ENCODE data around the gene GRIN2C.

GRIN2C gene

GRCh38 chr17:74888469-74888868 is 28.8 kb upstream of the GRIN2C start:
- H3K27ac ChIP-seq (ENCODE audit: poor library complexity, severe bottlenecking), result no peak overlapping the region
- no peaks in the 10 kb centered on the region for H3K36me3 ChIP-seq (ENCODE audit: low read depth)
- H3K4me3 ChIP-seq (ENCODE audit: severe bottlenecking), result no peak overlapping the region
- no peak for TF ChIP-seq CTCF (IDR thresholded peaks at IDR 0.05; ENCODE audit: poor library complexity, severe bottlenecking)
- ATAC-seq (ENCODE audit: low read depth), result no peak
- no peaks in the 10 kb centered on the region for H3K9me3 ChIP-seq (ENCODE audit: severe bottlenecking)
- DNase-seq (ENCODE audit: low spot score), result no peak
- peaks cover 13% of the 10 kb centered on the region for H3K27me3 ChIP-seq (ENCODE audit: insufficient read depth, poor library complexity, severe bottlenecking)
- H3K4me1 ChIP-seq (ENCODE audit: insufficient read depth, poor library complexity, severe bottlenecking), result no peaks in the 10 kb centered on the region

DNA sequence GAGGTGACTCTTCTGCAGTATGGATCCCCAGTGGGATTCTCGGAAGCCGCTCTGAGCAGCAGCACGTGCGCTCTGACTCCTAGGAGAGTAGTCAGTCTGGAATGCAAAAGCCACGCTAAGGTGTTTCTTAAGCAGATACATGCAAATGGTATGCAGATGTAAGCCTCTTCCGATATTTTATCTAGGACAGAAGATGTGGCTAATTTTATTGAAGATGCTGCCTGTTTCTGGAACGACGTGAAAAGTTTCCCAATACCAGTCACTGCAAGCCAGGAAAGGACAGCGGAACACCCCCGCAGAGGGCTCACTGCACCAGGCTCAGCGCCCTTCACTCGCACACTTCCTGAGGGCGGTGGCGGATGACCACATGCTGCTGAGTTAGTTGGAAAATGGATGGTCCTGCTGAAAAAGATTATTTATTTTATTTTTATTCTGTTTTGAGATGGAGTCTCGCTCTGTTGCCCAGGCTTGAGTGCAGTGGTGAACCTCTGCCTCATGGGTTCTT is 23.6 kb upstream of the GRIN2C start:
- ATAC-seq (ENCODE audit: low read depth), result no peak
- Histone ChIP-seq H3K36me3 (ENCODE audit: low read depth) (no peaks in the 10 kb centered on the region), H3K4me3 (ENCODE audit: severe bottlenecking) (no peak overlapping the region), H3K27ac (ENCODE audit: poor library complexity, severe bottlenecking) (no peak overlapping the region), H3K27me3 (ENCODE audit: insufficient read depth, poor library complexity, severe bottlenecking) (no peaks in the 10 kb centered on the region), H3K4me1 (ENCODE audit: insufficient read depth, poor library complexity, severe bottlenecking) (peaks cover 3% of the 10 kb centered on the region), H3K9me3 (ENCODE audit: severe bottlenecking) (no peaks in the 10 kb centered on the region)
- TF ChIP-seq CTCF (IDR thresholded peaks at IDR 0.05; ENCODE audit: poor library complexity, severe bottlenecking), result no peak
- no peak for DNase-seq (ENCODE audit: low spot score)

DNA sequence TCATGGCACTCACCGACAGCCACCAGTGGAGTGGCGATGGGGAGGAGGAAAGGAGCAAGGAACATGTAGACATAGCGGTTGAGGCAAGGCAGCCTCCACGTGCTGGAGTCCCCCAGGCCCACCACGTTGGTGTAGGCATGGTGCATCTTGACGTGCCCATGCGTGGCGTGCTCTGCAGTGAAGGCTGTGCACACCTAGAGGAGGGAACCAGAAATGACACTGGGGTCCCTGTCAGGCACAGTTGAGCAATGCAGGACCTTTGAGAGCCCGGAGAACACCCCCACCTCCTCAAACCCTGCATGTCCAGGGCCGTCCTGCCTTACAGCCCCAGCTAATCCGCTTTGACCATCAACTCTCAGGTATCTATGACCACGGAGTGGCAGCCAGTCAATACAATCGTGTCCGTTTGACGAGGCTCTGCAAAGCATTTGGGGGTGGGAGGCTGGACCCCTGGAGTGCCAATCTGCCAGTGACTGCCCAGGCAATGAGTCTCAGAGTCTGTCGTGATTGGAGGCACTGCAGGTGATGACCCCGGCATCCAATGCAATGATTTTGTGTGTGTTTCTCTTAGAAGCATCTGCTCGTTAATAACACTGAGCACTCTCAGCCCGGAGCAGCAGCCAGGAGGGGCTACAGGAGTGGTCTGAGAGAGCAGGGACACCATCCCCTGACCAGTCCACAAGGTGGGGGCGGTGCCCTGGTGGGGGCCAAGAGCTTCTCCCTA is 23.0 kb upstream of the GRIN2C start:
- ATAC-seq (ENCODE audit: low read depth) (no peak), DNase-seq (ENCODE audit: low spot score) (no peak)
- Histone ChIP-seq H3K36me3 (ENCODE audit: low read depth) (no peaks in the 10 kb centered on the region), H3K27ac (ENCODE audit: poor library complexity, severe bottlenecking) (no peak overlapping the region), H3K27me3 (ENCODE audit: insufficient read depth, poor library complexity, severe bottlenecking) (no peaks in the 10 kb centered on the region), H3K9me3 (ENCODE audit: severe bottlenecking) (no peaks in the 10 kb centered on the region), H3K4me1 (ENCODE audit: insufficient read depth, poor library complexity, severe bottlenecking) (peaks cover 6% of the 10 kb centered on the region), H3K4me3 (ENCODE audit: severe bottlenecking) (no peak overlapping the region)
- no peak for TF ChIP-seq CTCF (IDR thresholded peaks at IDR 0.05; ENCODE audit: poor library complexity, severe bottlenecking)

DNA sequence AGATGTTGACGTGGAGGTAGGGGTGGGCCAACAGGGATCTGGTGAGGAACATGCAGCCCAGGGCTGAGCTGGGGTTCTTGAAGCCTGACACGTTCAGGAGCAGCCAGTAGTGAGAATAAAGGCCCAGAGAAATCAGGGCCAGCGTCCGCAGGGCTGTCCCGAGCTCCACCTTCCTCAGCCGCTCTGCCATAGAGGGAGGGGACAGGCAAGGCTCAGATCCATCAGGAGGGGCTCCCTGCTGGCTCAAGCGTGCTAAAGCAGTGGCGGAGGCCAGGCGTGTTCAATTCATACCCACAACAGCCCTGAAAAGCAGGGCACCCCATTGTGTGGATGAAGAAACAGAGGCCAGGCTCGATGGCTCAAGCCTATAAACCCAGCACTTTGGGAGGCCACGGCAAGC is 21.4 kb upstream of the GRIN2C start:
- no peak for TF ChIP-seq CTCF (IDR thresholded peaks at IDR 0.05; ENCODE audit: poor library complexity, severe bottlenecking)
- H3K4me3 ChIP-seq (ENCODE audit: severe bottlenecking), result no peak overlapping the region
- no peak for ATAC-seq (ENCODE audit: low read depth)
- H3K36me3 ChIP-seq (ENCODE audit: low read depth), result no peaks in the 10 kb centered on the region
- no peak overlapping the region for H3K27ac ChIP-seq (ENCODE audit: poor library complexity, severe bottlenecking)
- H3K9me3 ChIP-seq (ENCODE audit: severe bottlenecking), result no peaks in the 10 kb centered on the region
- H3K4me1 ChIP-seq (ENCODE audit: insufficient read depth, poor library complexity, severe bottlenecking), result peaks cover 6% of the 10 kb centered on the region
- H3K27me3 ChIP-seq (ENCODE audit: insufficient read depth, poor library complexity, severe bottlenecking), result no peaks in the 10 kb centered on the region
- DNase-seq (ENCODE audit: low spot score), result no peak

GRCh38 chr17:74879308-74879707 is 19.6 kb upstream of the GRIN2C start:
- no peak for TF ChIP-seq CTCF (IDR thresholded peaks at IDR 0.05; ENCODE audit: poor library complexity, severe bottlenecking)
- ATAC-seq (ENCODE audit: low read depth) (no peak), DNase-seq (ENCODE audit: low spot score) (no peak)
- Histone ChIP-seq H3K4me1 (ENCODE audit: insufficient read depth, poor library complexity, severe bottlenecking) (peaks cover 6% of the 10 kb centered on the region), H3K9me3 (ENCODE audit: severe bottlenecking) (no peaks in the 10 kb centered on the region), H3K27me3 (ENCODE audit: insufficient read depth, poor library complexity, severe bottlenecking) (no peaks in the 10 kb centered on the region), H3K36me3 (ENCODE audit: low read depth) (no peaks in the 10 kb centered on the region), H3K4me3 (ENCODE audit: severe bottlenecking) (no peak overlapping the region), H3K27ac (ENCODE audit: poor library complexity, severe bottlenecking) (no peak overlapping the region)
